ENCODE results near the gene FAM110C.
"Not testable (repeated sequence)": the region's sequence is repeated elsewhere in the genome, so short reads cannot be mapped to it uniquely, and the experiment has no call there.

The FAM110C gene

GRCh38 chr2:42788-43187, 3.5 kb downstream of the FAM110C start:
- DNase-seq, result no peak

GRCh38 chr2:40465-40864, 5.8 kb downstream of the FAM110C start:
- DNase-seq, result no peak

- DNase-seq, result no peak
Measured at GRCh38 chr2:38155-38554, 8.2 kb downstream of the FAM110C start.

- no peak for DNase-seq
Measured at GRCh38 chr2:36318-36717, 10.0 kb downstream of the FAM110C start.

- no peak for DNase-seq
Measured at GRCh38 chr2:35852-36251, 10.5 kb downstream of the FAM110C start.

GRCh38 chr2:33620-34019, 12.7 kb downstream of the FAM110C start:
- no peak for DNase-seq

- no peak for DNase-seq
Measured at GRCh38 chr2:32068-32467, 14.2 kb downstream of the FAM110C start.

GRCh38 chr2:29253-29652, 17.1 kb downstream of the FAM110C start:
- DNase-seq, result no peak

- DNase-seq, result no peak
Measured at GRCh38 chr2:28406-28975, 17.8 kb downstream of the FAM110C start.

- DNase-seq, result no peak
Measured at GRCh38 chr2:26891-27290, 19.4 kb downstream of the FAM110C start.

GRCh38 chr2:25543-25942, 20.8 kb downstream of the FAM110C start:
- DNase-seq, result no peak

- not testable (repeated sequence) for DNase-seq
Measured at GRCh38 chr2:24591-24990, 21.7 kb downstream of the FAM110C start.

- DNase-seq, result no peak
Measured at GRCh38 chr2:24107-24506, 22.2 kb downstream of the FAM110C start.

GRCh38 chr2:23283-23682, 23.0 kb downstream of the FAM110C start:
- DNase-seq, result no peak

- not testable (repeated sequence) for DNase-seq
Measured at GRCh38 chr2:22244-22643, 24.1 kb downstream of the FAM110C start.

- DNase-seq, result not testable (repeated sequence)
Measured at GRCh38 chr2:20259-20658, 26.0 kb downstream of the FAM110C start.

GRCh38 chr2:19505-19904, 26.8 kb downstream of the FAM110C start:
- DNase-seq, result no peak

- peak; percentile 4 for DNase-seq
Measured at GRCh38 chr2:18402-19271, 27.7 kb downstream of the FAM110C start.

GRCh38 chr2:15916-16315, 30.4 kb downstream of the FAM110C start:
- DNase-seq, result not testable (repeated sequence)

GRCh38 chr2:11248-11941, 34.9 kb downstream of the FAM110C start:
- DNase-seq, result peak; percentile 66

GRCh38 chr2:10222-10875, 36.0 kb downstream of the FAM110C start:
- DNase-seq, result no peak
